Keratinocyte (primary cell): ENCODE results near the gene TAL1. TPM values are rescaled to one million over a fixed set of nuclear protein-coding genes. Genes with fewer than 3 reads are reported as not detected.

Experiments
- DNase-seq: peaks from one replicate; pipeline ENCODE4 v3.0.0-alpha.2; 2011; ENCODE audit warnings: low read depth, missing footprints, low spot score
- FAIRE-seq: peaks from 2 replicates; lab custom pipeline; 2011; peaks lifted over from hg19 to GRCh38; lab: Jason Lieb, UNC
- H2AFZ ChIP-seq: 2 replicates; pipeline ENCODE4 v1.6.0; 2012; ENCODE audit warnings: low read length, control low read depth, inconsistent platforms; ENCODE audit not compliant: control insufficient read depth
- H3K27ac ChIP-seq: 2 replicates; pipeline ENCODE4 v1.5.1; 2011; ENCODE audit warnings: low read length; ENCODE audit not compliant: control insufficient read depth, insufficient read depth
- H3K27me3 ChIP-seq: 3 replicates; pipeline ENCODE4 v1.6.0; 2011; ENCODE audit warnings: low read length; ENCODE audit not compliant: control insufficient read depth, insufficient read depth; ENCODE audit errors: extremely low read depth
- H3K36me3 ChIP-seq, 2 experiments: 2 replicates in 1 of 2; 3 replicates in 1 of 2; pipeline ENCODE4 v1.5.1; 2011; ENCODE audit warnings: low read length in 2 of 2, mild to moderate bottlenecking in 1 of 2; ENCODE audit not compliant: control insufficient read depth in 2 of 2, insufficient read depth in 2 of 2; ENCODE audit errors: extremely low read depth in 1 of 2
- H3K4me1 ChIP-seq: 3 replicates; pipeline ENCODE4 v1.5.1; 2011; ENCODE audit warnings: low read length; ENCODE audit not compliant: control insufficient read depth, insufficient read depth; ENCODE audit errors: extremely low read depth
- H3K4me2 ChIP-seq: 3 replicates; pipeline ENCODE4 v1.6.0; 2011; ENCODE audit warnings: low read depth, low read length; ENCODE audit not compliant: control insufficient read depth, insufficient read depth; ENCODE audit errors: extremely low read depth
- H3K4me3 ChIP-seq, 3 experiments: fragments of 200-600 bp in 1 of 3; sonication (generic) in 1 of 3; 2 replicates in 2 of 3; 3 replicates in 1 of 3; pipeline ENCODE4 v1.5.1; 2011 to 2016; ENCODE audit warnings: low read length in 3 of 3, mild to moderate bottlenecking in 3 of 3, control low read depth in 2 of 3, inconsistent platforms in 1 of 3, low read depth in 1 of 3, mixed read lengths in 1 of 3, mixed run types in 1 of 3, moderate library complexity in 1 of 3; ENCODE audit not compliant: control insufficient read depth in 2 of 3, insufficient read depth in 2 of 3; ENCODE audit errors: extremely low read depth in 1 of 3
- H3K79me2 ChIP-seq: 2 replicates; pipeline ENCODE4 v1.6.0; 2012; ENCODE audit warnings: low read length; ENCODE audit not compliant: control insufficient read depth, insufficient read depth
- H3K9ac ChIP-seq: 3 replicates; pipeline ENCODE4 v1.6.0; 2011; ENCODE audit warnings: low read length; ENCODE audit not compliant: control insufficient read depth, insufficient read depth; ENCODE audit errors: extremely low read depth
- H3K9me1 ChIP-seq: 3 replicates; pipeline ENCODE4 v1.6.0; 2011; ENCODE audit warnings: low read length; ENCODE audit not compliant: control insufficient read depth, insufficient read depth; ENCODE audit errors: extremely low read depth
- H3K9me3 ChIP-seq: 2 replicates; pipeline ENCODE4 v1.5.1; 2012; ENCODE audit warnings: low read depth, low read length; ENCODE audit not compliant: control insufficient read depth
- H4K20me1 ChIP-seq: 3 replicates; pipeline ENCODE4 v1.6.0; 2011; ENCODE audit warnings: low read length; ENCODE audit not compliant: control insufficient read depth, insufficient read depth; ENCODE audit errors: extremely low read depth
- EZH2 ChIP-seq: IDR thresholded peaks from one replicate; pipeline ENCODE4 v1.6.1; 2012; ENCODE audit warnings: inconsistent platforms, mild to moderate bottlenecking, low read length, moderate library complexity
- dilution Hi-C: fragments of 300-500 bp; cut with MboI; formaldehyde crosslinking; loops from one replicate; pipeline ENCODE4 v1.7.0; 2020; ENCODE audit warnings: low sequenced_read_pairs; ENCODE audit not compliant: extremely low pct_ligation_motif_present
- polyA plus RNA-seq, 5 experiments: library from polyadenylated mRNA; depleted of rRNA in 3 of 5; stranded (reverse) in 3 of 5; stranded (forward) in 1 of 5; unstranded in 1 of 5; fragments of >200 nt; gene quantifications; 1 replicate in 1 of 5; 2 replicates in 3 of 5; 3 replicates in 1 of 5; pipeline versions ENCODE4 v1.2.1 to v1.2.3, GENCODE V29; 2011 to 2012; ENCODE audit warnings: missing spikeins in 2 of 5, low read depth in 1 of 5, low replicate concordance in 1 of 5
- TF ChIP-seq, protein P1 (sequence below), 3 experiments: IDR thresholded peaks in 1 of 3; conservative IDR thresholded peaks in 1 of 3; optimal IDR thresholded peaks in 1 of 3; 2 replicates in 2 of 3; 3 replicates in 1 of 3; pipeline versions ENCODE3 to v1.5.1; 2011; ENCODE audit warnings: low read length in 3 of 3, mild to moderate bottlenecking in 3 of 3, moderate library complexity in 2 of 3, control low read depth in 1 of 3, inconsistent platforms in 1 of 3; ENCODE audit not compliant: insufficient read depth in 2 of 3; ENCODE audit errors: extremely low read depth in 1 of 3

Gene TAL1
- polyA plus RNA-seq, 1 donor (not counting 4 experiments of a cell fraction or from before 2014, with no cell fraction given) = not detected

DNA sequence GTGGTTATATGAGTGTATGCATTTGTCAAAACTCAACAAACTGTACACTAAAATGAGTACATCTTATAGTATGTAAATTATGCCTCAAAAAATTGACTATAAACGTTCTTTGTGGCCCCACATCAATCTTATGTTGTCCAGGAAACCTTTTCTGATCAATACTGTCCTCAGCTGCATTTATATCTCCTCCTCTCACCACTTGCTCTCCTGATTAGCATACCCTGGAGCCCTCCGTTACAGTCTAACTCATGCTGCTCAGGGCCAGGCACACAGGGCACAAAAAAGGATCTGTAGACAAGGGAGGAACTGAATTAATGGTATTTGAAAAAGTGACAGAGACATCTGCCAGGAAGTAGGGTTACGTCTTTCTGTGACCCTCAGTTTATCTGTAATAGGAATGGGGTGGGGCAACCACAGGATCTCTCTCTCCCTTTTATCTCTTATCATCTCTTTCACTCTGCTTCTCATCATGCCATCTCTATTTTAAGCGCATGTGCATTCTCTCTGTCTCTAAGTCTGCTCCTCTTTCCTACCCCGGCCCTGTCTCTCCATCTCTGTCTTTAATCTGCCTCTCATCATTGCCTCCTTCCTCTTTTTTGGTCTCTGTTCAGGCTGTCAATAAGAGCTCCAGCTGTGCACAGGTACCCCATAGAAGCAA lies 7.0 kb upstream of the TAL1 start:
- no peaks in the 10 kb centered on the region for H3K4me1 ChIP-seq
- no peaks in the 10 kb centered on the region for H3K9me1 ChIP-seq
- DNase-seq = no peak
- no peaks in the 10 kb centered on the region for H3K9me3 ChIP-seq
- no peak for FAIRE-seq
- TF ChIP-seq, protein P1, sequence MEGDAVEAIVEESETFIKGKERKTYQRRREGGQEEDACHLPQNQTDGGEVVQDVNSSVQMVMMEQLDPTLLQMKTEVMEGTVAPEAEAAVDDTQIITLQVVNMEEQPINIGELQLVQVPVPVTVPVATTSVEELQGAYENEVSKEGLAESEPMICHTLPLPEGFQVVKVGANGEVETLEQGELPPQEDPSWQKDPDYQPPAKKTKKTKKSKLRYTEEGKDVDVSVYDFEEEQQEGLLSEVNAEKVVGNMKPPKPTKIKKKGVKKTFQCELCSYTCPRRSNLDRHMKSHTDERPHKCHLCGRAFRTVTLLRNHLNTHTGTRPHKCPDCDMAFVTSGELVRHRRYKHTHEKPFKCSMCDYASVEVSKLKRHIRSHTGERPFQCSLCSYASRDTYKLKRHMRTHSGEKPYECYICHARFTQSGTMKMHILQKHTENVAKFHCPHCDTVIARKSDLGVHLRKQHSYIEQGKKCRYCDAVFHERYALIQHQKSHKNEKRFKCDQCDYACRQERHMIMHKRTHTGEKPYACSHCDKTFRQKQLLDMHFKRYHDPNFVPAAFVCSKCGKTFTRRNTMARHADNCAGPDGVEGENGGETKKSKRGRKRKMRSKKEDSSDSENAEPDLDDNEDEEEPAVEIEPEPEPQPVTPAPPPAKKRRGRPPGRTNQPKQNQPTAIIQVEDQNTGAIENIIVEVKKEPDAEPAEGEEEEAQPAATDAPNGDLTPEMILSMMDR (optimal IDR thresholded peaks at IDR 0.05 in 1 of 3, IDR thresholded peaks at IDR 0.05 in 1 of 3, conservative IDR thresholded peaks at IDR 0.05 in 1 of 3; ENCODE audit: extremely low read depth in 1 of 3, insufficient read depth in 2 of 3, low read length in 3 of 3) = no peak
- no peak for TF ChIP-seq EZH2
- dilution Hi-C loops = no loop called here
- H3K9ac ChIP-seq = no peak overlapping the region
- no peak overlapping the region for H3K4me2 ChIP-seq
- H4K20me1 ChIP-seq = no peaks in the 10 kb centered on the region
- peaks cover 8% of the 10 kb centered on the region for H3K27me3 ChIP-seq
- no peak overlapping the region for H3K27ac ChIP-seq
- H2AFZ ChIP-seq = no peak overlapping the region
- H3K79me2 ChIP-seq = no peaks in the 10 kb centered on the region
- H3K36me3 ChIP-seq = no peaks in the 10 kb centered on the region
- no peak overlapping the region for H3K4me3 ChIP-seq

DNA sequence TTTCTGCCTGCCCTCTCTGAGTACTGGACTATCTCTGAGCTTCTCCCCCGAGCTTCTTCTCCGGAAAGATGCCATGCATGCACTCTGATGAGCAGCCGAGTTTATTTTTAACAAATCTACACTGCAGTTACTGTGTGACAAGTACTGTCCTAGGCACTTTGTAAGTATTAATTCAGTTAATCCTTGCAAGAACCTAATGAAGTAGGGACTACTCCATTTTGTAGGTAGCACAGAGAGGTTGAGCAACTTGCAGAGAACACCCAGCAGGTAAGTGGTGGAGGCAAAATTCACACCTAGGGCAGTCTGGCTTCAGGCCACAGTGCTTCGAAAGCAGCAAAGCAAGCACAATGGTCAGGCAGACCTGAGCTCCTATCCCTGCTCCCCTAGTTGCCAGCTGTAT lies 3.8 kb upstream of the TAL1 start:
- TF ChIP-seq EZH2 = no peak
- TF ChIP-seq, protein P1 (optimal IDR thresholded peaks at IDR 0.05 in 1 of 3, IDR thresholded peaks at IDR 0.05 in 1 of 3, conservative IDR thresholded peaks at IDR 0.05 in 1 of 3; ENCODE audit: extremely low read depth in 1 of 3, insufficient read depth in 2 of 3, low read length in 3 of 3) = no peak
- no peak overlapping the region for H3K27ac ChIP-seq

More for the DNA sequence above, 3.8 kb upstream of the TAL1 start:
- H4K20me1 ChIP-seq = peaks cover 5% of the 10 kb centered on the region
- dilution Hi-C loops = no loop called here
- H3K9me3 ChIP-seq = no peaks in the 10 kb centered on the region
- H2AFZ ChIP-seq = no peak overlapping the region
- no peak overlapping the region for H3K4me3 ChIP-seq
- H3K9me1 ChIP-seq = no peaks in the 10 kb centered on the region
- no peaks in the 10 kb centered on the region for H3K36me3 ChIP-seq
- no peak overlapping the region for H3K4me2 ChIP-seq
- no peaks in the 10 kb centered on the region for H3K79me2 ChIP-seq
- H3K27me3 ChIP-seq = peaks cover 40% of the 10 kb centered on the region
- no peak overlapping the region for H3K9ac ChIP-seq
- no peak for DNase-seq
- no peak for FAIRE-seq
- peaks cover 3% of the 10 kb centered on the region for H3K4me1 ChIP-seq
